Astrocyte (in vitro differentiated cells and primary cell): ENCODE measurements around the gene UVSSA.

ENCODE experiments used
- EZH2 ChIP-seq: IDR thresholded peaks from 2 replicates; pipeline ENCODE4 v1.6.1; 2012; ENCODE audit warnings: mild to moderate bottlenecking, low read length, inconsistent platforms; ENCODE audit not compliant: insufficient read depth
- TF ChIP-seq, protein P1 (sequence below): IDR thresholded peaks from 2 replicates; pipeline ENCODE4 v1.5.1; 2011; ENCODE audit warnings: low read depth, mild to moderate bottlenecking, inconsistent platforms, low read length, moderate library complexity; ENCODE audit not compliant: insufficient read depth

DNA sequence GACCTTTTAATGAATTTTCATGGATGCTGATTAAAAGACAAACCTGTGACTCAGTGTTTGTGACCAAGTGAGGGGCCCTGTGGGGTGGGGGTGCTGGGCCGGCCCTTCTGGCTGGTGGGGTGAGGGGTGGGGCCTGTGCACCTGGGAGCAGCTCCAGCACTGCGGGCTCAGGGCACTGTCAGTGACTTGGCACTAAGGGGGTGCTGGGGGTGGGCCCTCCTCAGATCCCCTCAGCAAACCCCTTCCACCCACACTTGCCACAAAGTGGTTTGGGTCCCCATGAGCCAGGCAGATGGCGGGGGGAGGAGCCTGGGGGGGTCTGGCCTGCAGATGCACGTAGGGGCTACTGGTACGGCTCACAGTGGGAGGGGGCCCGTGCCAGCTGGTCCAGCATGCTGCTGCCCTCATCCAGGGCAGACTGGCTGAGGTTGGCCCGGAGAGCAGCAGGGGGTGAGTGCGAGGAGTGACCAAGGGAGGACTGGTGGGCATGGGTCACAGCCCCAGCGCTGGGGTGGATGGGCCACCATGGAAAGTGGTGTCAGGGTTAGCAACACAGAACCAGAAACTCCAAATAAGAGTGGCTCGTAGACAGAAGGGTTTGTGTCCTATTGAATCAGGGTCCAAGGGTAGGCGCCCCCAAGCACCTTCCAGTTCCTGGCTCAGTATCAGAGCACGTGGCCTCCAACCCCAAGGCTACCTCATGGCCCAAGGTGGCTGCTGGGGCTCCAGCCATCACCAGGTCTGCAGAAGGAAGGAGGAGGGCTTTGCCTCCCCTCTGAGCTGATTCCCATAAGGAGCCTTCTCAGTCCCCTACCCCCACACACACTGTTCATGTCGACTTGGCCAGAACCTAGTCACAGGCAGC lies 49.2 kb downstream of the UVSSA start:
- TF ChIP-seq, protein P1, sequence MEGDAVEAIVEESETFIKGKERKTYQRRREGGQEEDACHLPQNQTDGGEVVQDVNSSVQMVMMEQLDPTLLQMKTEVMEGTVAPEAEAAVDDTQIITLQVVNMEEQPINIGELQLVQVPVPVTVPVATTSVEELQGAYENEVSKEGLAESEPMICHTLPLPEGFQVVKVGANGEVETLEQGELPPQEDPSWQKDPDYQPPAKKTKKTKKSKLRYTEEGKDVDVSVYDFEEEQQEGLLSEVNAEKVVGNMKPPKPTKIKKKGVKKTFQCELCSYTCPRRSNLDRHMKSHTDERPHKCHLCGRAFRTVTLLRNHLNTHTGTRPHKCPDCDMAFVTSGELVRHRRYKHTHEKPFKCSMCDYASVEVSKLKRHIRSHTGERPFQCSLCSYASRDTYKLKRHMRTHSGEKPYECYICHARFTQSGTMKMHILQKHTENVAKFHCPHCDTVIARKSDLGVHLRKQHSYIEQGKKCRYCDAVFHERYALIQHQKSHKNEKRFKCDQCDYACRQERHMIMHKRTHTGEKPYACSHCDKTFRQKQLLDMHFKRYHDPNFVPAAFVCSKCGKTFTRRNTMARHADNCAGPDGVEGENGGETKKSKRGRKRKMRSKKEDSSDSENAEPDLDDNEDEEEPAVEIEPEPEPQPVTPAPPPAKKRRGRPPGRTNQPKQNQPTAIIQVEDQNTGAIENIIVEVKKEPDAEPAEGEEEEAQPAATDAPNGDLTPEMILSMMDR = no peak
- no peak for TF ChIP-seq EZH2
